Muscle layer of colon (tissue), 2 donors: Measurements from ENCODE around the gene THADA.

Experiments used
- H3K27ac ChIP-seq: one replicate; pipeline ENCODE4 v1.7.0; 2013; ENCODE audit warnings: low read depth, mild to moderate bottlenecking, low read length, moderate library complexity
- H3K27me3 ChIP-seq, 2 donors: one replicate each; pipeline ENCODE4 v1.7.0; 2013; ENCODE audit warnings: low read length in 2 of 2, mild to moderate bottlenecking in 2 of 2; ENCODE audit not compliant: insufficient read depth in 2 of 2, control insufficient read depth in 1 of 2
- H3K36me3 ChIP-seq: one replicate; pipeline ENCODE4 v1.7.0; 2013; ENCODE audit warnings: mild to moderate bottlenecking, low read length; ENCODE audit not compliant: insufficient read depth
- H3K4me1 ChIP-seq: one replicate; pipeline ENCODE4 v1.7.0; 2013; ENCODE audit warnings: mild to moderate bottlenecking, low read length; ENCODE audit not compliant: insufficient read depth
- H3K4me3 ChIP-seq, 2 donors: one replicate each; pipeline ENCODE4 v1.7.0; 2013; ENCODE audit warnings: low read length in 2 of 2, low read depth in 1 of 2, mild to moderate bottlenecking in 1 of 2, moderate library complexity in 1 of 2
- H3K9ac ChIP-seq: one replicate; pipeline ENCODE4 v1.7.0; 2013; ENCODE audit warnings: low read length
- H3K9me3 ChIP-seq: one replicate; pipeline ENCODE4 v1.7.0; 2013; ENCODE audit warnings: mild to moderate bottlenecking, low read length
- donor health status: abdominal sarcoma.
- donor health status: Adenocarcinoma of cecum.

Gene THADA

GRCh38 chr2:43417300-43417699 is 178.5 kb downstream of the THADA start:
- Histone ChIP-seq H3K9me3 (no peaks in the 10 kb centered on the region), H3K4me1 (peaks cover 50% of the 10 kb centered on the region), H3K9ac (no peak overlapping the region), H3K36me3 (no peaks in the 10 kb centered on the region), H3K27ac (no peak overlapping the region), H3K4me3 (no peak overlapping the region), H3K27me3 (no peaks in the 10 kb centered on the region)

GRCh38 chr2:43415592-43415991 is 180.2 kb downstream of the THADA start:
- Histone ChIP-seq H3K27me3 (no peaks in the 10 kb centered on the region), H3K9me3 (no peaks in the 10 kb centered on the region), H3K9ac (no peak overlapping the region), H3K4me3 (peak overlapping the region in 1 of 2 donors; percentile 14), H3K4me1 (peaks cover 57% of the 10 kb centered on the region), H3K36me3 (no peaks in the 10 kb centered on the region), H3K27ac (no peak overlapping the region)

- peaks cover 48% of the 10 kb centered on the region for H3K4me1 ChIP-seq
- no peaks in the 10 kb centered on the region for H3K36me3 ChIP-seq
- no peaks in the 10 kb centered on the region for H3K27me3 ChIP-seq
- no peaks in the 10 kb centered on the region for H3K9me3 ChIP-seq
- H3K9ac ChIP-seq: no peak overlapping the region
- H3K27ac ChIP-seq: no peak overlapping the region
- peak overlapping the region in 1 of 2 donors; percentile 14 for H3K4me3 ChIP-seq
Measured at GRCh38 chr2:43414586-43415135, 181.2 kb downstream of the THADA start.

GRCh38 chr2:43414033-43414432 is 181.8 kb downstream of the THADA start:
- Histone ChIP-seq H3K27ac (no peak overlapping the region), H3K36me3 (no peaks in the 10 kb centered on the region), H3K9ac (no peak overlapping the region), H3K4me1 (peaks cover 48% of the 10 kb centered on the region), H3K27me3 (no peaks in the 10 kb centered on the region), H3K9me3 (no peaks in the 10 kb centered on the region), H3K4me3 (peak overlapping the region in 1 of 2 donors; percentile 7)

- Histone ChIP-seq H3K27ac (peak overlapping the region; percentile 3), H3K27me3 (no peaks in the 10 kb centered on the region), H3K9ac (no peak overlapping the region), H3K36me3 (no peaks in the 10 kb centered on the region), H3K9me3 (no peaks in the 10 kb centered on the region), H3K4me1 (peaks cover 52% of the 10 kb centered on the region), H3K4me3 (no peak overlapping the region)
Measured at GRCh38 chr2:43412114-43412753, 183.6 kb downstream of the THADA start.

GRCh38 chr2:43410055-43410604 is 185.7 kb downstream of the THADA start:
- H3K4me3 ChIP-seq: no peak overlapping the region
- H3K4me1 ChIP-seq: peaks cover 55% of the 10 kb centered on the region
- no peaks in the 10 kb centered on the region for H3K9me3 ChIP-seq
- no peaks in the 10 kb centered on the region for H3K36me3 ChIP-seq
- no peak overlapping the region for H3K27ac ChIP-seq
- H3K27me3 ChIP-seq: no peaks in the 10 kb centered on the region
- H3K9ac ChIP-seq: no peak overlapping the region

GRCh38 chr2:43408407-43409160 is 187.3 kb downstream of the THADA start:
- Histone ChIP-seq H3K9me3 (no peaks in the 10 kb centered on the region), H3K4me1 (peaks cover 51% of the 10 kb centered on the region)

GRCh38 chr2:43407935-43408334 is 187.9 kb downstream of the THADA start:
- no peaks in the 10 kb centered on the region for H3K36me3 ChIP-seq
- H3K27ac ChIP-seq: peak overlapping the region; percentile 41
- H3K4me3 ChIP-seq: no peak overlapping the region

More at GRCh38 chr2:43408407-43409160, 187.3 kb downstream of the THADA start:
- Histone ChIP-seq H3K27ac (peak overlapping the region; percentile 20), H3K9ac (no peak overlapping the region), H3K27me3 (no peaks in the 10 kb centered on the region), H3K4me3 (no peak overlapping the region), H3K36me3 (no peaks in the 10 kb centered on the region)

GRCh38 chr2:43406651-43407279 is 189.1 kb downstream of the THADA start:
- no peaks in the 10 kb centered on the region for H3K9me3 ChIP-seq
- no peaks in the 10 kb centered on the region for H3K27me3 ChIP-seq
- H3K9ac ChIP-seq: no peak overlapping the region
- H3K36me3 ChIP-seq: no peaks in the 10 kb centered on the region
- peaks cover 50% of the 10 kb centered on the region for H3K4me1 ChIP-seq
- no peak overlapping the region for H3K4me3 ChIP-seq
- peak overlapping the region; percentile 6 for H3K27ac ChIP-seq

More at GRCh38 chr2:43407935-43408334, 187.9 kb downstream of the THADA start:
- Histone ChIP-seq H3K9ac (no peak overlapping the region), H3K9me3 (no peaks in the 10 kb centered on the region), H3K4me1 (peaks cover 51% of the 10 kb centered on the region), H3K27me3 (no peaks in the 10 kb centered on the region)

GRCh38 chr2:43405829-43406228 is 190.0 kb downstream of the THADA start:
- Histone ChIP-seq H3K27me3 (no peaks in the 10 kb centered on the region), H3K36me3 (no peaks in the 10 kb centered on the region), H3K4me1 (peaks cover 52% of the 10 kb centered on the region), H3K4me3 (no peak overlapping the region), H3K9me3 (no peaks in the 10 kb centered on the region), H3K27ac (no peak overlapping the region), H3K9ac (no peak overlapping the region)

- H3K9me3 ChIP-seq: no peaks in the 10 kb centered on the region
Measured at GRCh38 chr2:43402452-43402937, 193.3 kb downstream of the THADA start.

More at GRCh38 chr2:43402452-43402937, 193.3 kb downstream of the THADA start:
- Histone ChIP-seq H3K4me3 (no peak overlapping the region), H3K9ac (no peak overlapping the region), H3K27me3 (no peaks in the 10 kb centered on the region), H3K36me3 (no peaks in the 10 kb centered on the region), H3K27ac (no peak overlapping the region), H3K4me1 (peaks cover 76% of the 10 kb centered on the region)
